Middle frontal gyrus (tissue), 1 donor: ENCODE results near the gene TMCC1.
"Not testable (repeated sequence)": the region's sequence is repeated elsewhere in the genome, so short reads cannot be mapped to it uniquely, and the experiment has no call there.

Source experiments
- DNase-seq: peaks from one replicate; pipeline ENCODE4 v3.0.0-alpha.2; 2015; ENCODE audit warnings: low spot score; ENCODE audit errors: extremely low spot score

Gene TMCC1

GRCh38 chr3:129777806-129778205, 115.7 kb downstream of the TMCC1 start:
- no peak for DNase-seq

- DNase-seq: no peak
Observed at GRCh38 chr3:129775870-129776269, 117.6 kb downstream of the TMCC1 start.

GRCh38 chr3:129773691-129774663, 119.5 kb downstream of the TMCC1 start:
- DNase-seq: no peak

GRCh38 chr3:129770604-129771003, 122.9 kb downstream of the TMCC1 start:
- no peak for DNase-seq

GRCh38 chr3:129769616-129770015, 123.9 kb downstream of the TMCC1 start:
- DNase-seq: no peak

- no peak for DNase-seq
Observed at GRCh38 chr3:129768728-129769127, 124.8 kb downstream of the TMCC1 start.

- DNase-seq: no peak
Observed at GRCh38 chr3:129766135-129766534, 127.4 kb downstream of the TMCC1 start.

GRCh38 chr3:129764090-129764489, 129.4 kb downstream of the TMCC1 start:
- no peak for DNase-seq

GRCh38 chr3:129758785-129759320, 134.7 kb downstream of the TMCC1 start:
- no peak for DNase-seq

GRCh38 chr3:129758306-129758705, 135.2 kb downstream of the TMCC1 start:
- no peak for DNase-seq

- DNase-seq: no peak
Observed at GRCh38 chr3:129756871-129757270, 136.6 kb downstream of the TMCC1 start.

- not testable (repeated sequence) for DNase-seq
Observed at GRCh38 chr3:129751105-129751504, 142.4 kb downstream of the TMCC1 start.

- DNase-seq: no peak
Observed at GRCh38 chr3:129749692-129750091, 143.8 kb downstream of the TMCC1 start.

GRCh38 chr3:129747992-129748391, 145.5 kb downstream of the TMCC1 start:
- no peak for DNase-seq

- DNase-seq: no peak
Observed at GRCh38 chr3:129747136-129747535, 146.4 kb downstream of the TMCC1 start.

- no peak for DNase-seq
Observed at GRCh38 chr3:129746629-129747028, 146.9 kb downstream of the TMCC1 start.

GRCh38 chr3:129745253-129745652, 148.3 kb downstream of the TMCC1 start:
- DNase-seq: peak; percentile 51

GRCh38 chr3:129741794-129742193, 151.7 kb downstream of the TMCC1 start:
- no peak for DNase-seq

- no peak for DNase-seq
Observed at GRCh38 chr3:129740090-129740489, 153.4 kb downstream of the TMCC1 start.

GRCh38 chr3:129739634-129740033, 153.9 kb downstream of the TMCC1 start:
- DNase-seq: no peak

GRCh38 chr3:129738172-129738571, 155.3 kb downstream of the TMCC1 start:
- no peak for DNase-seq

GRCh38 chr3:129736070-129736469, 157.4 kb downstream of the TMCC1 start:
- no peak for DNase-seq

GRCh38 chr3:129735638-129736037, 157.9 kb downstream of the TMCC1 start:
- no peak for DNase-seq
